Ishikawa (cell line): ENCODE data around the gene TRIM16.

ENCODE experiments used
- CEBPB ChIP-seq: IDR thresholded peaks from 2 replicates; pipeline ENCODE4 v1.6.1; 2012
- CREB1 ChIP-seq: IDR thresholded peaks from 2 replicates; pipeline ENCODE4 v1.6.1; 2012; ENCODE audit warnings: low read depth
- EGR1 ChIP-seq: IDR thresholded peaks from 2 replicates; pipeline ENCODE4 v1.6.1; 2012
- EP300 ChIP-seq: IDR thresholded peaks from 2 replicates; pipeline ENCODE4 v1.6.1; 2012; ENCODE audit warnings: borderline replicate concordance
- FOXM1 ChIP-seq: IDR thresholded peaks from 2 replicates; pipeline ENCODE4 v1.6.1; 2012; ENCODE audit warnings: low read depth, borderline replicate concordance
- NFIC ChIP-seq: IDR thresholded peaks from 2 replicates; pipeline ENCODE4 v1.6.1; 2012
- RAD21 ChIP-seq: IDR thresholded peaks from 2 replicates; pipeline ENCODE4 v1.6.1; 2012; ENCODE audit warnings: low read depth
- TAF1 ChIP-seq: IDR thresholded peaks from 2 replicates; pipeline ENCODE4 v1.6.1; 2012; ENCODE audit warnings: low read depth, mild to moderate bottlenecking
- TCF12 ChIP-seq: IDR thresholded peaks from 2 replicates; pipeline ENCODE4 v1.6.1; 2012; ENCODE audit warnings: low read depth
- TEAD4 ChIP-seq: IDR thresholded peaks from 2 replicates; pipeline ENCODE4 v1.6.1; 2012
- YY1 ChIP-seq: IDR thresholded peaks from 2 replicates; pipeline ENCODE4 v1.6.1; 2012; ENCODE audit warnings: low read depth
- ZBTB7A ChIP-seq: IDR thresholded peaks from 2 replicates; pipeline ENCODE4 v1.6.1; 2012; ENCODE audit warnings: low read depth
- TF ChIP-seq, protein P1 (sequence below): IDR thresholded peaks from 2 replicates; pipeline ENCODE4 v1.6.1; 2012
- TF ChIP-seq, protein P2 (sequence below): IDR thresholded peaks from 2 replicates; pipeline ENCODE4 v1.6.1; 2012
- TF ChIP-seq, protein P3 (sequence below): IDR thresholded peaks from 2 replicates; pipeline ENCODE4 v1.6.1; 2012; ENCODE audit warnings: low read depth, mild to moderate bottlenecking

TRIM16 gene

GRCh38 chr17:15660077-15660476 lies 24.0 kb downstream of the TRIM16 start:
- TF ChIP-seq TAF1 (0 out of 2 replicates have a peak, but pooled peaks have one; percentile 1), EGR1 (no peak), EP300 (no peak), CREB1 (no peak)
- TF ChIP-seq, protein P1, sequence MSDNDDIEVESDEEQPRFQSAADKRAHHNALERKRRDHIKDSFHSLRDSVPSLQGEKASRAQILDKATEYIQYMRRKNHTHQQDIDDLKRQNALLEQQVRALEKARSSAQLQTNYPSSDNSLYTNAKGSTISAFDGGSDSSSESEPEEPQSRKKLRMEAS: no peak

DNA sequence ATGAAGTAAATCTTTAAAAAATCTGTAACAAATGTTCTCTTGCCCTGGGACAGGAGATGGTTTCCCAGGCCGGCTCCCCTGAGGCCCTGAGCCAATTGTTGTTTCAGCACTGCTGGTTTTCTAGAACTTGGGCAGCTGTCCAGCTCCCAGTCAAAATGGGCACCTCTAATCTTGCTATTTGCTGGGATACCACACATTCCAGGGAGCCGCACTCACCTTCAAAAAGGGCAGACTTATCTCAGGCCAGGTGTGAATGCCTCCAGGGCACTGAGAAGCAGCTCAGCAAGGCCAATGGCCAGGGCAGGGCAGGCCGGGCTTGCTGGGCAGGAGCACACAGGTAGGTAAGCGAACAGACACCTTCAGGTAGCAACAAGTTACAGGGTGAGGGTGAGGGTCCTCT lies 24.4 kb downstream of the TRIM16 start:
- peak; percentile 98 for TF ChIP-seq TCF12
- TF ChIP-seq RAD21: peak; percentile 34; the same call in 1 of the 2 replicates
- TF ChIP-seq, protein P2, sequence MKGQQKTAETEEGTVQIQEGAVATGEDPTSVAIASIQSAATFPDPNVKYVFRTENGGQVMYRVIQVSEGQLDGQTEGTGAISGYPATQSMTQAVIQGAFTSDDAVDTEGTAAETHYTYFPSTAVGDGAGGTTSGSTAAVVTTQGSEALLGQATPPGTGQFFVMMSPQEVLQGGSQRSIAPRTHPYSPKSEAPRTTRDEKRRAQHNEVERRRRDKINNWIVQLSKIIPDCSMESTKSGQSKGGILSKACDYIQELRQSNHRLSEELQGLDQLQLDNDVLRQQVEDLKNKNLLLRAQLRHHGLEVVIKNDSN: peak; percentile 28; the same call in 1 of the 2 replicates
- TF ChIP-seq TEAD4: peak; percentile 100
- peak; percentile 34; the same call in 1 of the 2 replicates for TF ChIP-seq TAF1
- TF ChIP-seq, protein P3, sequence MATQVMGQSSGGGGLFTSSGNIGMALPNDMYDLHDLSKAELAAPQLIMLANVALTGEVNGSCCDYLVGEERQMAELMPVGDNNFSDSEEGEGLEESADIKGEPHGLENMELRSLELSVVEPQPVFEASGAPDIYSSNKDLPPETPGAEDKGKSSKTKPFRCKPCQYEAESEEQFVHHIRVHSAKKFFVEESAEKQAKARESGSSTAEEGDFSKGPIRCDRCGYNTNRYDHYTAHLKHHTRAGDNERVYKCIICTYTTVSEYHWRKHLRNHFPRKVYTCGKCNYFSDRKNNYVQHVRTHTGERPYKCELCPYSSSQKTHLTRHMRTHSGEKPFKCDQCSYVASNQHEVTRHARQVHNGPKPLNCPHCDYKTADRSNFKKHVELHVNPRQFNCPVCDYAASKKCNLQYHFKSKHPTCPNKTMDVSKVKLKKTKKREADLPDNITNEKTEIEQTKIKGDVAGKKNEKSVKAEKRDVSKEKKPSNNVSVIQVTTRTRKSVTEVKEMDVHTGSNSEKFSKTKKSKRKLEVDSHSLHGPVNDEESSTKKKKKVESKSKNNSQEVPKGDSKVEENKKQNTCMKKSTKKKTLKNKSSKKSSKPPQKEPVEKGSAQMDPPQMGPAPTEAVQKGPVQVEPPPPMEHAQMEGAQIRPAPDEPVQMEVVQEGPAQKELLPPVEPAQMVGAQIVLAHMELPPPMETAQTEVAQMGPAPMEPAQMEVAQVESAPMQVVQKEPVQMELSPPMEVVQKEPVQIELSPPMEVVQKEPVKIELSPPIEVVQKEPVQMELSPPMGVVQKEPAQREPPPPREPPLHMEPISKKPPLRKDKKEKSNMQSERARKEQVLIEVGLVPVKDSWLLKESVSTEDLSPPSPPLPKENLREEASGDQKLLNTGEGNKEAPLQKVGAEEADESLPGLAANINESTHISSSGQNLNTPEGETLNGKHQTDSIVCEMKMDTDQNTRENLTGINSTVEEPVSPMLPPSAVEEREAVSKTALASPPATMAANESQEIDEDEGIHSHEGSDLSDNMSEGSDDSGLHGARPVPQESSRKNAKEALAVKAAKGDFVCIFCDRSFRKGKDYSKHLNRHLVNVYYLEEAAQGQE: peak; percentile 42; the same call in 1 of the 2 replicates
- TF ChIP-seq, protein P1: peak; percentile 79
- TF ChIP-seq ZBTB7A: no peak; the same call in 1 of the 2 replicates
- no peak for TF ChIP-seq EGR1
- peak; percentile 73 for TF ChIP-seq YY1
- TF ChIP-seq CREB1: no peak
- peak; percentile 58 for TF ChIP-seq CEBPB
- peak; percentile 94 for TF ChIP-seq EP300
- peak; percentile 98 for TF ChIP-seq NFIC
- TF ChIP-seq FOXM1: peak; percentile 84; the same call in 1 of the 2 replicates

DNA sequence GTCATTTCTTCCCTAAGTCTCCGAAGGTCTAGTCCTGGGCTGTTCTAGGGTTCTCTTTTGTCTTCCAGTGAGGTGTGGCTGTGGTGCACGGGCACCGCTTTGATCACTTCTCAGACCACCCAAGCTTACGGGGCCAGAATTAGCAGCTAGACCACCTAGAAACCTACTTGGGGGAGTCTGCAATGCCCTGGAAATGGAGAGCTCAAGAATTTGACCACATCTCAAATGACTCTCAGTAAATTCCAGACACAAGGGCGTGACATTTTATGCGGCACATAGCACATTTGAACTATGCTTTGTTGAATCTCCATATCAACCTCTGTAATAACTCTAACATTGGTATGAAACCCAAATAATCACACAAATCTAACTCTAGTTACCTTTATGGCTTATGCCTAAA lies 24.9 kb downstream of the TRIM16 start:
- TF ChIP-seq CEBPB (no peak), EGR1 (no peak), RAD21 (no peak), ZBTB7A (no peak), CREB1 (no peak), NFIC (no peak), EP300 (no peak), FOXM1 (no peak), YY1 (no peak), TCF12 (no peak), TAF1 (no peak), TEAD4 (no peak)
- TF ChIP-seq, protein P1: no peak
- TF ChIP-seq, protein P2: no peak
- TF ChIP-seq, protein P3: no peak

DNA sequence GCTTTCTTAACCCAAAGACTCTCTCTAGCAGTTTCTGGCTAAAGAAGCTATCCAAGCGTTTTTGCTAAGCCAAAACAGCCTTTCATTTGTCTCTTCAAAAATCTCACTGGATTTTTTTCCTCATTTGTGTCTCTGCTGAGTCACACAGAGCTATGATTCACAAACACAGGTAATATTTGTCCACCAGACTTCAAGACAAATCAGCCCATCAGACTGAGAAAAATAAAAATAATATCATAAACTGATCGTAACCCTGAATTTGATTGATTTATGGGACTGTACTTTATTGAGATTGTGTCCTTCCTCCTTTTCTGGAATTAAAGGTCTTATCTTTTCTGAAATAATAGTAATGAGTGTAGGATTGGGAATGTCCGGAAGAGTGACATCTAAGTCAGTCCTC lies 25.8 kb downstream of the TRIM16 start:
- TF ChIP-seq, protein P2: no peak
- no peak for TF ChIP-seq FOXM1
- TF ChIP-seq TAF1: no peak
- no peak for TF ChIP-seq TEAD4
- no peak for TF ChIP-seq YY1
- TF ChIP-seq CEBPB: no peak

GRCh38 chr17:15657868-15658267 lies 26.2 kb downstream of the TRIM16 start:
- TF ChIP-seq EP300 (peak; percentile 60; the same call in 1 of the 2 replicates), ZBTB7A (no peak), TEAD4 (peak; percentile 76), NFIC (peak; percentile 36; the same call in 1 of the 2 replicates)
